Measurements from ENCODE around the gene PEAR1.
A peak's percentile ranks its signal among the peaks of the same experiment; 100 is the strongest.

Gene PEAR1

GRCh38 chr1:156882543-156882942, 11.0 kb upstream of the PEAR1 start:
- DNase-seq (ENCODE audit: low spot score) = no peak

- DNase-seq (ENCODE audit: low spot score) = no peak
Observed at GRCh38 chr1:156883919-156884318, 9.6 kb upstream of the PEAR1 start.

GRCh38 chr1:156884560-156885184, 8.8 kb upstream of the PEAR1 start:
- no peak for DNase-seq (ENCODE audit: low spot score)

- DNase-seq (ENCODE audit: low spot score) = no peak
Observed at GRCh38 chr1:156885314-156885713, 8.2 kb upstream of the PEAR1 start.

- no peak for DNase-seq (ENCODE audit: low spot score)
Observed at GRCh38 chr1:156885880-156886355, 7.6 kb upstream of the PEAR1 start.

DNA sequence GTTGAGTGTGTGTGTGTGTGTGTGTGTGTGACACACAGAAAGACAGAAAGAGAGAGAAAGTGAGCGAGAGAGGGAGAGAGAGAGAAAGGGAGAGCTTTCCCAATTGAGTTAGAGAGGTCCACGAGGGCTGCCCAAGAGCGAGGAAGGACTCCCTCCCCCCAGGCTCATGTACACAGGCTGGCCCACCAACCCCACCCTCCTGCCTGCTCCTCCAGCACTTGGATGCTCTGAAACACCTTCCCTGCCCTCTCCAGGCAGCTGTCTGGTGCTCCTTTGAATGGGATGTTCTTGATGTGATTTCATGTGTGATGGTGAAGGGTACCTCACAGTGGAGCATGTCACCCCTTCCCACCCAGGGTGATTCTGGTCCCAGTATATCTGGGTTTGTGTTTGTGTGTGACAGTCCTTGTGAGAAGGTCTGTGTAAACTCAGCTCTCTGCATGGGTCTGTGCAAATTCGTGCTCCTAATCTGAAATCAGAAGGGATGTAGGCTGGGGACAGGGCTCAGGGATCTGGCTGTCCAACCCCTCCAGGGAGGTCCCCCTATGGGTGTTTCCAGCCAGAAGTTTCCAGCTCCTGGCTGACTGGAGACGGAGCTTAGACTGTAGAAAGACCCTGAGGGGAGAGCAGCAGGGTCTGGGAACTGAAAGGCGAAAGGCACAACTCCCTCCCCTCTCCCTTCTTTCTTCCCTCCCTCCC, 6.8 kb upstream of the PEAR1 start:
- DNase-seq (ENCODE audit: low spot score) = no peak

DNA sequence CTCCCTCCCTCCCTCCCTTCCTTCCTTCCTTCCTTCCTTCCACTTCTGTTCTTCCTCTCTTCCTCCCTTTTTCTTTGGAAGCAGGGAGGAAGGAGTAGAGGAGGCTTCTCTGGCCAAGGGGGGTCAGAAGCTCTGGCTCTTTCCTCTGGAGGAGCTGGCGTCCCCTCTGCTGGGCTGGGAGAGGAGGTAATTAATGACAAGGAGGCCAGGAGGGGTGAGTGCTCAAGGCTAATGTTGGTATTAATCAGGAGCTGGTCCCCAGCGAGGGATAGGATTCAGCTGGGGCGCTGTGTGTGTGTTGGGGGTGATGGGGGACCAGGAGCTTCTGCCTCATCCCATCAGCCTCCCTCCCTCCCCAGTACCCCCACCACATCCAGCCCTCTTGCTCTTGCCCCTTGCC, 6.2 kb upstream of the PEAR1 start:
- no peak for DNase-seq (ENCODE audit: low spot score)

DNA sequence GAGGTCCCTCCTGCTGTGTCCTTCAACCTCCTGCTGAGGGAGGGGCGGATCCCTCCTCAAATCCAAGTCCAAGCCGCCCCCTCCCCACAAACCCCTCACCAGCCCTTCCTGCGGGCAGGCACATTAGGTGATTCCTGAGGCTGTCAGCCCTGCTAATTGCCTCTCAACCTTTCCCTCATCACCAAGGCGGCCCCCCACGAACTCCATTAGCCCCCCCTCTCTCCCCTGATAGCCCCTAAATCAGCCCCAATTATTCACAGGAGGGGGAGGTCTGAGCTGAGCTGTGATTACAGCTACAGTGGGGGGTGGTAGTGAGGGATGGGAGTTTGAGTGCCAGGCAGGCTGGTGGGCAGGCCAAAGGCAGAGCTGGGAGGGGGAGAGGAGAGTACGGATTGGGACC, 5.8 kb upstream of the PEAR1 start:
- no peak for DNase-seq (ENCODE audit: low spot score)

DNA sequence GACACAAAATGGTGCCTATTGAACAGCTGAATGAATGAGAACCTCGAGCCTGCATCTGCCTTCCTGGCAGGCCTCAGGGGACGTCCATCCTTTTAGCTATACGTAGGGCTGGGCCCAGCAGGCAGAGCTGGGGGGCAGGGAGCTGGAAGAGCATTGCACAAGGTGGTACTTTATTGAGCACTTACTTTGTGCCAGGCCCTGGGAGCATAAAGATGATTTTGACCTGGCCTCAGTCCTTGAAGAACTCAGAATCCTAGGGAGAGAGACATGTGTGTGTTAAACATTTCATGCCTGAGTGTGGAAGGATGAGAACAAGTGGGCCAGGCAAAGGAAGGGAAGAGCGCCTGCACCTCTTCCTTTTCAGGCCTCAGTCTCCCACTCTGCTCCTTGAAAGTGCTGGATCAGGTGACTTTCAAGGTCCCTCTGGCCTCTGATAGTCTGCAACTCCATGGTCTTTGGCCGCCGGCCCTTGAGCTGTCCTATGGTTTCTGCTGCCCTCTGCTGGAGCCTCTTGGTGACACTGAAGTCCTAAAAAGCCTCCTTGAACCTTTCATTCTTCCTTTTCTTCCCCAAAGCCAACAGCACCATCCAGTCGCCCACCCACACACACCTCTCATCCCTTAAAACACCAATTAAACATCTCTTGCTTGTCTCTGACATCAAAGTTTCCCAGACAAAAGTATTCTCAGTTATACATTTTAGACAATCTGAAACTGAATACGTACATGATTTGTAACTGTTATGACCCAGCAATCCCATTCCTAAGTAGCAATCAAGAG, 3.5 kb upstream of the PEAR1 start:
- DNase-seq (ENCODE audit: low spot score) = peak; percentile 86

GRCh38 chr1:156892190-156893047, 1.1 kb upstream of the PEAR1 start:
- peak; percentile 95 for DNase-seq (ENCODE audit: low spot score)

DNA sequence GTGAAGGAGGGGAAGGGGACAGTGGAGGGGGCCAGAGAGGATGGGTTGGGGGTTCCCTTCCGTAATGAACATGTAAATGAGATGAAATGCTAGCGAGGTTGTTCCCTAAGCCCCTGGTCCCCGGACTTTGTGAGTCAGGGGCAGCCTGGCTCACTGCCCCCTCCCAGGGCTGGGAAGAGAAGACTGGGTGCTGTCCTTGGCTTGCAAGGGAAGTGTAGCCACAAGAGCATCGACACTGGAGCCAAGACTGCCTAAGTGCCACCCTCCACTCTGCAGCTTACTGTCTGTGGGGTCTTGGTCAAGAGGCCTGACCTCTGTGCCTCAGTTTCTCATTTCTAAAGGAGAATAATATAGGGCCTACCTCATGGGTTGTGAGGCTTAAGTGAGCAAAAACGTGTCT, 483 bp downstream of the PEAR1 start:
- DNase-seq (ENCODE audit: low spot score) = no peak

GRCh38 chr1:156894711-156895454, 1.4 kb downstream of the PEAR1 start:
- no peak for DNase-seq (ENCODE audit: low spot score)

DNA sequence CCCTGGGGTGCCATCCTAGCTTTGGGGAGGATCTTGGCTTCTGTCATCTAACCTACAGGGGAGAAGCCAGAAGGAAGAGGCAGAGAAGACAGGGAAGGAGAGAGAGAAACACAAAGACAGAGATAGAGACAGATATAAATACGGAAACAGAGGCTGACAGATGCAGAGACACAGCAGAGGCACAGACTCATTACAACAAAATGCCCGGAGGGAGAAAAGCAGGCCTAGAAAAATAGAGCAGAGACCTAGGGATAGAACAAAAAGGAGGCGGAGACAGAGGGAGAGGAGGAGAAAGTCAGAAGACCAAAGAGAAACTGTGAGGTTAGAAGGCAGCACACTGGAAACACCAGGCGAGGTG, 1.9 kb downstream of the PEAR1 start:
- no peak for DNase-seq (ENCODE audit: low spot score)

DNA sequence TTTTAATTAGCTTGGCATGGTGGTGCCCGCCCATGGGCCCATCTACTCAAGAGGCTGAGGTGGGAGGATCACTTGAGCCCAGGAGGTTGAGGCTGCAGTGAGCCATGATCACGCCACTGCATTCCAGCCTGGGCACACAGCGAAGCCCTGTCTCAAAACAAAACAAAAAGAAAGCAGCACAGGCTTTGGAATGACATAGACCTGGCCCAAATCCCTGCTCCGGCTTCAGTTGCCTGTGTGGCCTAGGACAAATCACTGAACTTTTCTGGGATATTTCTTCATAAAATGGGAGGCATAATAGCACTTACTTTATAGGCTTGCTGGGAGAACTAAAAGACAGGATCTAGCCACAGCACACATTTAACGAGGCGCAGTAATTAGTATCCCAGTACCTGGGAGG, 2.4 kb downstream of the PEAR1 start:
- DNase-seq (ENCODE audit: low spot score) = no peak

- DNase-seq (ENCODE audit: low spot score) = no peak
Observed at GRCh38 chr1:156896490-156897033, 3.0 kb downstream of the PEAR1 start.

DNA sequence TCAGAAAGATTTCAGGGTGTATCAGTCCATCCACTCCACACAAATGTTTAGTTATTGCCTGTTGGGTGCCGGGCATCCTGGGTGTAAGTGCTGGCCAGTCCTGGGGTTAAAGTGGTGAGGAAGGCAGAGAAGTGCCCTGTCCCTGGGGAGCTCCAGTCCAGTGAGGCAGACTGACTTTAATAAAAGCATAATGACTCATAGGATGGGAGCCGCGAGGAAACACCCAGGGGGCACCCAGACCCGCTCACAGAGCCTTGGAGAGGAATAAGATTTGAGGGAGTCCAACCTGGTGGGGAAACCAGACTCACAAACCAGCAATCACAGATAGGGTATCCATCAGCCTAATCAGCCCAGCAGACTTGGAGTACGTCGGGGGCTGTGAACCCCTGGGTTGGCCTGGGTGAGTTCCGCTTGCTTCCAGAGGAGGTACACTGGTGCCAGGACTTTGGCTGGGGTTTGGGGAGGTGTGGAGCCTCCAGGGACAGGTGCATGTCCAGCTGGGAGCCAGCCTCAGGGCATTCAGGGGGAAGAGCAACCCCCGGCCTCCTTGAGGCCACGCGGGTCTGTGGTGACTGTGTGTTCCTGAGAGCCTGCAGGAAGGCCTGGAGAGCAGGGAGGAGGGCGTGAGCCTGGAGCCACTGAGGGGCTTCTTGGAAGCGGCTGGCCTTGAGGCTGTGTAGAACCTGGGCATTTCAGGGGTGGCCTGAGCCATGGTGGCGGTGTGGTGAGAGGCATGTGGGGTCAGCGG, 3.7 kb downstream of the PEAR1 start:
- DNase-seq (ENCODE audit: low spot score) = no peak

DNA sequence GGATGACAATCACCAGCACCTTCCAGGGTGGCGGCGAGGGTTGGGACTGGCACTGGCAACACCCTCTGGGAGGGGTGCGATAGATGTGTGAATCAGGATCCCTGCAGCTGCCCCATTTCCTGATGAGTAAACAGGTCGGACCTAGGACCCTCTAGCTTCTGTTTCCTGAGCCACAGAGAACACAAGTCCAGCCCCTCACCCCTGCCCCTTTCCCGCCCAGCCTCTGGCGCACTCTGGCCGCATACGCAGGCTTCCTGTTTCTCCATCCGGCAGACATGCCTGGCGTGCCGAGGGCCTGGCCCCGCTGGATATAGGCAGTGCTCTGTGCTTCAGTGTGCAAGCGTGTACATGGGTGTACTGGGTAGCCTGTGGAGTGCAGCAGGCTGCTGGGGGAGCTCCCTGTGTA, 4.6 kb downstream of the PEAR1 start:
- no peak for DNase-seq (ENCODE audit: low spot score)

GRCh38 chr1:156898971-156899664, 5.6 kb downstream of the PEAR1 start:
- no peak for DNase-seq (ENCODE audit: low spot score)

DNA sequence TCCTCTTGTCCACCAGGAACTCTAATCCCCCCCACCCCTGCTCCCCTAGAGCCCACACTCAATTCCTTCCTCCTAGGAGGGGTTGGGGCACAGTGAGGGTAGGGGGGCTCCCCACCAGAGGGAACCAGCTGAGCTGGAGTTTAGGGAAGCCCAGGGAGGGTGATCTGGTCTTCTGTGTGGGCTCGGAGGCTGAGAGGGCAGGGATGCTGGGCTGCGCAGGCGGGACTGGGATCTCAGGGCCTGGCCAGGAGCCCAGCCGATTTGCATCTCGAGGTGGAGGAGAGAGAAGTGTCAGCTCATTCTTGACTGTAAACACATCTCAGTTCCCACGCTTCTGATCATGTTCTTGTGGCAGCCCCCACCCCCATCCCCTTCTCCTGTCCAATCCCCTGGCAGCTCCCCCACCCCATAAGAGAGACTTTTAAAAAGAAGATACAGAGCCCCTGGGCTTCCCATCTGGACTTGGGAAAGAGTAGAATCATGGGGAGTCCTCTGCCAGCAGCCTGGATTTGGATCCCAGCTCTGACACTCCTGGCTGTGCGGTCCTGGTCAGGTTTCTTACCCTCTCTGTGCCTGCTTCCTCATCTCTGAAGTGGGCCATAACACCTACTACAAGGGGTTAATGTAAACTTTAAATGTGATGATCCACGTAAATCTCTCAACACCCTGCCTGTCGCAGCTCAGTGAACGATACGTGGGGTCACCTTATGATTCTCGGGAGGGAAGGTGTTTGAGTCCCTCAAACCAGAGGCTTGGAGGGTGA, 6.6 kb downstream of the PEAR1 start:
- DNase-seq (ENCODE audit: low spot score) = no peak
